ENCODE measurements around the gene EEA1. TPM values are rescaled to one million over a fixed set of nuclear protein-coding genes. Genes with fewer than 3 reads are reported as not detected.

The EEA1 gene
- total RNA-seq, 1 experiment from 2014 or later = 35.7 TPM

GRCh38 chr12:92939116-92939515 is 10.0 kb upstream of the EEA1 start:
- Histone ChIP-seq H3K9me3 (ENCODE audit: low read depth, low read length, poor library complexity, severe bottlenecking) (no peaks in the 10 kb centered on the region), H3K4me1 (ENCODE audit: insufficient read depth, low read length, poor library complexity, severe bottlenecking) (no peaks in the 10 kb centered on the region), H3K4me3 (ENCODE audit: low read depth, low read length, poor library complexity, severe bottlenecking) (no peak overlapping the region), H3K36me3 (ENCODE audit: insufficient read depth, low read length, poor library complexity, severe bottlenecking) (no peaks in the 10 kb centered on the region), H3K27ac (ENCODE audit: low read depth, low read length, poor library complexity, severe bottlenecking) (no peak overlapping the region), H3K27me3 (replicated peaks; ENCODE audit: insufficient read depth, low read depth, low read length, poor library complexity) (no peaks in the 10 kb centered on the region)
- no TSS peak for BruUV-seq (replicated peaks)
- ChIA-PET CTCF (no interaction called here), POLR2A (ENCODE audit: low non-redundant PET) (no interaction called here)
- DNase-seq (ENCODE audit: low spot score) = no peak
- intact Hi-C loops (cut with micrococcal nuclease; ENCODE audit: unreplicated experiment) = no loop called here
- TF ChIP-seq CTCF (conservative IDR thresholded peaks at IDR 0.05; ENCODE audit: low read depth, low read length) = no peak
- no peak for TF ChIP-seq EZH2 (IDR thresholded peaks at IDR 0.05; ENCODE audit: borderline replicate concordance, low read depth, low read length, poor library complexity, severe bottlenecking)

GRCh38 chr12:92938638-92939037 is 9.5 kb upstream of the EEA1 start:
- intact Hi-C loops (cut with micrococcal nuclease; ENCODE audit: unreplicated experiment) = no loop called here
- TF ChIP-seq CTCF (conservative IDR thresholded peaks at IDR 0.05; ENCODE audit: low read depth, low read length) = no peak
- H3K27ac ChIP-seq (ENCODE audit: low read depth, low read length, poor library complexity, severe bottlenecking) = no peak overlapping the region
- no TSS peak for BruUV-seq (replicated peaks)
- ChIA-PET CTCF (no interaction called here), POLR2A (ENCODE audit: low non-redundant PET) (no interaction called here)
- no peaks in the 10 kb centered on the region for H3K4me1 ChIP-seq (ENCODE audit: insufficient read depth, low read length, poor library complexity, severe bottlenecking)
- no peaks in the 10 kb centered on the region for H3K36me3 ChIP-seq (ENCODE audit: insufficient read depth, low read length, poor library complexity, severe bottlenecking)
- H3K4me3 ChIP-seq (ENCODE audit: low read depth, low read length, poor library complexity, severe bottlenecking) = no peak overlapping the region
- H3K27me3 ChIP-seq (replicated peaks; ENCODE audit: insufficient read depth, low read depth, low read length, poor library complexity) = no peaks in the 10 kb centered on the region
- no peak for DNase-seq (ENCODE audit: low spot score)
- no peaks in the 10 kb centered on the region for H3K9me3 ChIP-seq (ENCODE audit: low read depth, low read length, poor library complexity, severe bottlenecking)

- BruUV-seq (replicated peaks) = no TSS peak
- Histone ChIP-seq H3K36me3 (ENCODE audit: insufficient read depth, low read length, poor library complexity, severe bottlenecking) (no peaks in the 10 kb centered on the region), H3K27me3 (replicated peaks; ENCODE audit: insufficient read depth, low read depth, low read length, poor library complexity) (no peaks in the 10 kb centered on the region), H3K4me1 (ENCODE audit: insufficient read depth, low read length, poor library complexity, severe bottlenecking) (no peaks in the 10 kb centered on the region), H3K27ac (ENCODE audit: low read depth, low read length, poor library complexity, severe bottlenecking) (no peak overlapping the region), H3K9me3 (ENCODE audit: low read depth, low read length, poor library complexity, severe bottlenecking) (no peaks in the 10 kb centered on the region), H3K4me3 (ENCODE audit: low read depth, low read length, poor library complexity, severe bottlenecking) (no peak overlapping the region)
- POLR2A ChIA-PET (ENCODE audit: low non-redundant PET) = no interaction called here
- intact Hi-C loops (cut with micrococcal nuclease; ENCODE audit: unreplicated experiment) = no loop called here
- CTCF ChIA-PET = no interaction called here
- no peak for DNase-seq (ENCODE audit: low spot score)
- no peak for TF ChIP-seq CTCF (conservative IDR thresholded peaks at IDR 0.05; ENCODE audit: low read depth, low read length)
- TF ChIP-seq EZH2 (IDR thresholded peaks at IDR 0.05; ENCODE audit: borderline replicate concordance, low read depth, low read length, poor library complexity, severe bottlenecking) = no peak
These were observed 8.9 kb upstream of the EEA1 start for GRCh38 chr12:92938018-92938417.

All from A673 (cell line).